ENCODE measurements around the gene CAPNS1. TPM values are rescaled to one million over a fixed set of nuclear protein-coding genes. Genes with fewer than 3 reads are reported as not detected.

The CAPNS1 gene
- total and polyA plus RNA-seq, 8 donors = 93.7 to 575 (median 153) TPM

GRCh38 chr19:36106441-36106840 lies 33.4 kb upstream of the CAPNS1 start:
- intact Hi-C loops (cut with DNase I; ENCODE audit: low total_unique reads) = no loop called here
- H3K27ac ChIP-seq = no peak overlapping the region
- no peak for DNase-seq
- no peaks in the 10 kb centered on the region for H3K27me3 ChIP-seq
- H3K4me1 ChIP-seq = no peaks in the 10 kb centered on the region
- no peaks in the 10 kb centered on the region for H3K9me3 ChIP-seq
- no peak overlapping the region for H3K4me3 ChIP-seq
- WGBS, 5 donors = 91 to 96% (median 93%) methylated on average over 6 of the region's 6 CpGs
- H3K36me3 ChIP-seq = peaks cover 8 to 47% (median 31%) of the 10 kb centered on the region in 4 donors
- TF ChIP-seq CTCF (IDR thresholded peaks at IDR 0.05) (no peak), EP300 (IDR thresholded peaks at IDR 0.05) (no peak), POLR2AphosphoS5 (IDR thresholded peaks at IDR 0.05) (no peak), POLR2A (IDR thresholded peaks at IDR 0.05) (no peak)

- DNase-seq = no peak
- Histone ChIP-seq H3K27me3 (no peaks in the 10 kb centered on the region), H3K36me3 (peaks cover 9 to 53% (median 37%) of the 10 kb centered on the region in 4 donors), H3K4me1 (no peaks in the 10 kb centered on the region), H3K9me3 (no peaks in the 10 kb centered on the region), H3K4me3 (no peak overlapping the region), H3K27ac (no peak overlapping the region)
- 90 to 99% (median 94%) methylated on average over 2 to 5 of the region's 5 CpGs for WGBS, 5 donors
- intact Hi-C loops (cut with DNase I; ENCODE audit: low total_unique reads) = no loop called here
- TF ChIP-seq POLR2AphosphoS5 (IDR thresholded peaks at IDR 0.05) = no peak
- no peak for TF ChIP-seq CTCF (IDR thresholded peaks at IDR 0.05)
- no peak for TF ChIP-seq POLR2A (IDR thresholded peaks at IDR 0.05)
- TF ChIP-seq EP300 (IDR thresholded peaks at IDR 0.05) = no peak
Observed at GRCh38 chr19:36106991-36107390, 32.9 kb upstream of the CAPNS1 start.

GRCh38 chr19:36108684-36109083 lies 31.2 kb upstream of the CAPNS1 start:
- Histone ChIP-seq H3K36me3 (peaks cover 22 to 69% (median 50%) of the 10 kb centered on the region in 4 donors), H3K4me1 (peaks cover 3 to 12% (median 8%) of the 10 kb centered on the region in 4 donors), H3K9me3 (no peaks in the 10 kb centered on the region), H3K27me3 (no peaks in the 10 kb centered on the region), H3K27ac (no peak overlapping the region), H3K4me3 (no peak overlapping the region)
- intact Hi-C loops (cut with DNase I; ENCODE audit: low total_unique reads) = no loop called here
- no peak for DNase-seq
- WGBS, 5 donors = 92 to 96% (median 96%) methylated on average over 3 of the region's 3 CpGs
- TF ChIP-seq POLR2A (IDR thresholded peaks at IDR 0.05) (no peak), CTCF (IDR thresholded peaks at IDR 0.05) (no peak), EP300 (IDR thresholded peaks at IDR 0.05) (no peak)

GRCh38 chr19:36110487-36111199 lies 29.2 kb upstream of the CAPNS1 start, which contains the start of gene OVOL3:
Gene OVOL3, plus strand, starts transcription at chr19:36111143. Its CDS starts 60 bp downstream, at chr19:36111203.
- no peak for DNase-seq
- H3K36me3 ChIP-seq = peaks cover 22 to 59% (median 43%) of the 10 kb centered on the region in 4 donors
- WGBS, 5 donors = 60 to 96% (median 88%) methylated on average over 1 of the region's 1 CpG
- H3K27me3 ChIP-seq = no peaks in the 10 kb centered on the region
- peaks cover 9 to 21% (median 15%) of the 10 kb centered on the region in 4 donors for H3K4me1 ChIP-seq
- H3K9me3 ChIP-seq = no peaks in the 10 kb centered on the region
- H3K27ac ChIP-seq = no peak within 1 kb of the TSS
- intact Hi-C loops (cut with DNase I; ENCODE audit: low total_unique reads) = no loop called here
- no peak for TF ChIP-seq POLR2A (IDR thresholded peaks at IDR 0.05)
- TF ChIP-seq EP300 (IDR thresholded peaks at IDR 0.05) = no peak
- TF ChIP-seq POLR2AphosphoS5 (IDR thresholded peaks at IDR 0.05) = no peak
- no peak for TF ChIP-seq CTCF (IDR thresholded peaks at IDR 0.05)
- no peak within 1 kb of the TSS for H3K4me3 ChIP-seq

Data from stomach (tissue), 9 donors.